GM19099 (cell line): ENCODE measurements around the gene DLGAP4.

Experiments used
- POLR2A ChIP-seq: IDR thresholded peaks from 3 replicates; pipeline ENCODE4 v1.6.1; 2011; ENCODE audit warnings: low read depth; ENCODE audit not compliant: insufficient read length; ENCODE audit errors: extremely low read depth

DLGAP4 gene

DNA sequence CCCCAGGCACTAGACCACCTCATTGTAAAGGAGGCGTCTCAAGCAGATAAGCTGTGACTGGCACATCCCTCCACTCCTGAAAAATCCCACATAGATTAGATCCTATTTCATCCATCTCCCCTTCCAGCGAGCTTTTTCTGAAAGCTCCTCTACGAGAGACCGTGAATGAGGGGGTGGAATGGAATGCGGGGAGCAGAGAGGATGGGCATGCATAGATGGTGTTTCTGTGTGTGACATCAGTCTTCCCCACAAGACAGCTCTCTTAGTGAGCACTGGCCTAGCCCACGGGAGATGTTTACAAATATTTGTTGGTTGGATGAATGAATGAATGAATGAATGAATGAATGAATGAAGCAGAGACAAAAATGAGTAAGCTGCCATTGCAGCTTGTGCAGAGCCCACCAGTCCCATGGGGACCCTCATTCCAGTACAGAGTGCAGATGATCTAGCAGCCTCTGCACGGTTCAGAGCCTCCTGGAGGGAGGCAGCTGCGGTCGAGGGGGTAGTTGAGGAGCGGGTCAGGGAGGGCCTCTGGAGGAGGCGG lies 98.4 kb downstream of the DLGAP4 start:
- TF ChIP-seq POLR2A: no peak

DNA sequence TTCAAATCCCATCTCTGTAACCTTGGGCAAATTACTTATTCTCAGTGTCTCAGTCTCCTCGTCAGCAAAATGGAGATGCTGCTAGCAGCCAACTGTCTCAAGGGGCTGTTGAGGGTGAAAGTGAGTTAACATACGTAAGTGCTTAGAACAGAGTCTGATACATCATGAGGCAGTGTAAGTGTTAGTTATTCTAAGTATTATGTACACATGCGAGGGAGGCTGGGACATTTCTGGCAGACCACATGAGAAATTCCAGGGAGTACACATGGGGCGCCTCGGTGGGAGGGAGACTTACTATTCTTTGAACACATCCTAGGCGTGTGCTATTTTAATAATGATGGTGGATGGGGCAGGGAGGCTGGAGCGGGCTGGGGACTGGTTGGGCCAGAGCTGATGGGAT lies 99.1 kb downstream of the DLGAP4 start:
- TF ChIP-seq POLR2A: no peak

DNA sequence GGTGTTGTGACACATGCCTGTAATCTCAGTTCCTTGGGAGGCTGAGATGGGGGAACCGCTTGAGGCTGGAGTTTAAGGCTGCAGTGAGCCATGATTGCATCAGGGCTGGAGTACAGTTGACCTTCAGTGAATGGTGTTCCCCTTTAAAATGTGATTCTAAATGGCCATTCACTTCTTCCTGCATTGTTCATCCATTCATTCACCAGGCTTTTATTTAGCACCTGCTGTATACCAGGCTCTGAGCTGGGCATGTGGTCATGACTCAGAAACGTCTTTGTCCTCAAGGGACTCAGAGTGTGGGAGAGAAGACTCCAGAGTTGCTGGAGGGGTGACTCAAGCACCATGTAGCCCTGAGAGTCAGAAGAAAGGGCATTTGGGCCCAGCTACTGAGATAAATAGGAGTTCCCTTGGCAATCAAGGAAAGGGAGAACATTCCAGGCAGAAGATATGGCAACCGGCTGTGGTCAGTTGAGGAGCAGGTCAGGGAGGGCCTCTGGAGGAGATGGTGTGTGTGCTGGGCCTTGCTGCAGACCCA lies 101.1 kb downstream of the DLGAP4 start:
- no peak for TF ChIP-seq POLR2A

DNA sequence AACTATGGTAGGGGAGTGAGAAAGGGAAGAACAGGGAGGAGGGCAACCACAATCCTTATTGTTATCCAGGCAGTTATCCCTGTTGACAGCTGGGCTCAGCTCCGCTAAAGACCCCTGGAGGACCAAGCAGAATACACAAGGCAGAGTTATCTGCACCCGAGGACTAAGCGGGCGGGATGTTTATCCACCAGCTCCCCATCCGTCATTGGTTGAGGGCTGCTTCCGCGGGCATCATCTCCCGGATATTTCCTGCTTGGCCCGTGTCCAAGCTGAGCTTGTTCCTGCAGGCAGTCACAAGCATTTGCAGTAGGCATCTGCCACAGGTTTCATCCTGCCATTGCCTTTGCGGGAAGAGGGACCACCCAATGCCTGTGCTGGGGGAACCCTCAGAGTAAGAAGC lies 102.1 kb downstream of the DLGAP4 start:
- TF ChIP-seq POLR2A: no peak

DNA sequence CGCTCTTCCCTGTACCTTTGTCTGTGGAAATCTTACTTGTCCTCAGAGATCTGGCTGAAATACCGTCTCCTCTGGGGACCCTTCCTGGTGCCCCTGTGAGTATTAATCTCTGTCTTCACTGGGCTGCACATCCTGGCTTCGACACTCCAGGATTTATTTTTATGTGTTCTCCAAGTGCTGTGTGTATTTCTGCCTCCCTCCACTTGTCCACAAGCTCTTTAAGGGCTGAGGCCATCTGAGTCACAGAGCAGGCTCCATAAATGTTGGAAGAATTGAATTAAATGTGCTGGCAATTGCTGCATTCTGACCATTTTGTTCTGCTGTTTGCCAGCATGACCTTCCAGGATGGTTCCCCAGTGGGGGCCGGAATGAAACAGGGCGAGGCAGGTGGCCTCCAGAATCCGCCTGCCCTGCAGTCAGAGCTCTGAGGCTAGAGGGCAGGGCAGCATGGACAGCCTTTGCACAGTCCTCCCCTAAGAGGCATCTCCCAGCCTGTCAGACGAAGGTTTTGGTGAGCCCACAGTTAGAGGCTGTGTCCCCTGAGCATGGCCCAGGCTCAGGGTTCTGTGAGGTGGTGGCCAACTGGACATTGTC lies 105.8 kb downstream of the DLGAP4 start:
- no peak for TF ChIP-seq POLR2A

DNA sequence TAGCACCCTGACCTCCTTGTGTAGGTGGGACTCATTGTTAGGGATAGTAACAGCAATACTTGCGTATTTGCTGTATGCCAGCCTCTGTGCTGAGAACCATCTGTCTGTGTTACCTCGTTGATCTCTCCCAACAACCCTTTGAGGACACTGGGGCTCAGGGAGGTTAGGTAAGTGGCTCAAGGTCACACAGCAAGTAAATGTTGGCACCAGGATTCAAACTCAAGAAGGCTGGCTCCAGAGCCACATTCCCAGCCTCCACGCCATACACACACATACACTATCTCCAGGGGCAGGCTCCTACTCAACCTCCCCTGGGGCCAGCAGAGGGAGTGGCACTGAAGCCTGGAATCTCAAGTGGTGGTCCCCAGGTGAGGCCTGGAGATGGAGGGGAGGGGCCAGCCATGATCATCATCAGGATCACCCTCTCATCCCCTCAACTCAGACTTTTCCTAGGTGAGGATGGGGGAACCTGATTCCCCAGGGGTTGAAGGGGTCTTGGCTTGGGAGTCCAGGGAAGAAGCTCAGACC lies 109.4 kb downstream of the DLGAP4 start:
- no peak for TF ChIP-seq POLR2A

DNA sequence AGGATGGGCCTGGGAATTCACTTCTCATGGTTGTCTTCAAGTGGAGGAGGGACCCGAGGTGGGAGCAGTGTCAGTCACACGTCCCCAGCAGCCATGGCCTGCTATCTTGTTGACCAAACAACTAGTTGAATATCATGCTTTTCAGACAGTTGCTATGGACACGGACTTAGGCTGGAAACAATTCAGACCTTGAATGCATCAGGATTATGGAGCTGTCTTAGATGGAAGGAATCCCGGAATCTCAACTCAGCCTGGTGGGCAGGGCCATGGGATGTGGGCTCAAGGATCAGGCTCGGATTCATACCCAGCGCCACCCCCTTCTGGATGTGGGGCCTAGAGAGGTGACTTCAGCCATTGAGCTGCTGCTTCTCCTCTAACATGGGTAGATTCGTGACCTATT lies 112.6 kb downstream of the DLGAP4 start:
- TF ChIP-seq POLR2A: no peak

DNA sequence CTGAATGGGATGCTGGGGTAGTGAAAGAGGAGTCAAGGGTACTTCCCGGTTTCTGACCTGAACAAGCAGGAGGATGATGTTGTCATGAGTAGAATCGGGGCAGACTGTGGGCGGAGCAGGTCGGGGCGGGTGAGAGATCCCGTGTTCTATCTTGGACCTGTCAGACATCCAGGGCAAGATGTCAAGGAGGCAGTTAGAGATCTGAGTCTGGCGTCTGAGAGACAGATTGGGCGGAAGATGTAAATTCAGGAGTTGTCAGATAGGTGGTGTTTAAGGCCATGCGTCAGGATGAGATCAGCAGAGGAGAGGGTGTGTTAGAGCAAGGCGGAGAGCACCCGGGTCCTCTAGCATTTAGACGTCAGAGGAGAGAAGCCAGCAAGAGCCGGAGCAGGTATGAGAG lies 115.5 kb downstream of the DLGAP4 start:
- no peak for TF ChIP-seq POLR2A

DNA sequence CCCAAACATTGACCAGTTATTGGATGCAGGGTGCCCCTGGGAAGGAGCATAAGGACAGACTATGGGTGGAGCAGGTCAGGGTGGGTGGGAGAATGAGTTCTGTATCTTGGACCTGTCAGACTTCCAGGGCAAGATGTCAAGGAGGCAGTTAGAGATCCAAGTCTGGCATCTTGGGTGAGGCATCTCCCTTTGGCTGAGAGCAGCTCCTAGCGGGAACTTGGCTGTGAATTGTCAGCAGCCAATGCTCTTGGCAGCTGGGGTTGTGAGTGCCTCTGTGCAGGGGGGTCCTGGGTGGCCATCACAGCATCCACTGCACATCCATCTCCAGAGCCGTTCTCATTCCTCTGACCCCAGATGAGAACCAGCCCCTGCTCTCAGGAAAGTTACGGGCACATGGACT lies 118.2 kb downstream of the DLGAP4 start:
- no peak for TF ChIP-seq POLR2A

DNA sequence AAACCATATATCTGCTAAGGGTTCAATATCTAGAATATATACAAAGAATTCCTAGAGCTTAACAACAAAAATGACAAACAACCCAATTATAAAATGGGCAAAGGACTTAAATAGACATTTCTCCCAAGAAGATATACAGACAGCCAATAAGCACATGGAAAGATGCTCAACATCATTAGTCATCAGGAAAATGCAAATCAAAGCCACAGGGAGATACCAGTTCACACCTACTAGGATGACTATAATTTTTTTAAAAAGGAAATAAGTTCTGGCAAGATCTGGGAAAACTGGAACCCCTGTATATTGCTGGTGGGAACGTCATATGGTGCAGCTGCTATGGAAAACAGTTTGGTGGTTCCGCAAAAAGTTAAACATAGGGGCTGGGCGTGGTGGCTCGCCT lies 119.0 kb downstream of the DLGAP4 start:
- no peak for TF ChIP-seq POLR2A

DNA sequence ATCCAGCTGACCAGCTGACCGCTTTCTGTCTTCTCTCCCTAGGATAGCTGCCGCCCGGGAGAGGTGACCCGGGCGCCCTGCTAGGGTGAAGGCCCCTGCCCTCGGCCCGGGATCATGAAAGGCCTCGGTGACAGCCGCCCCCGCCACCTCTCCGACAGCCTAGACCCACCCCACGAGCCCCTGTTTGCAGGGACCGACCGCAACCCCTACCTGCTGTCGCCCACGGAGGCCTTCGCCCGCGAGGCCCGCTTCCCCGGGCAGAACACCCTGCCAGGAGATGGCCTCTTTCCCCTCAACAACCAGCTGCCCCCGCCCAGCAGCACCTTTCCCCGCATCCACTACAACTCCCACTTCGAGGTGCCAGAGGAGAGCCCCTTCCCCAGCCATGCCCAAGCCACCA lies 125.5 kb downstream of the DLGAP4 start:
- TF ChIP-seq POLR2A: no peak

DNA sequence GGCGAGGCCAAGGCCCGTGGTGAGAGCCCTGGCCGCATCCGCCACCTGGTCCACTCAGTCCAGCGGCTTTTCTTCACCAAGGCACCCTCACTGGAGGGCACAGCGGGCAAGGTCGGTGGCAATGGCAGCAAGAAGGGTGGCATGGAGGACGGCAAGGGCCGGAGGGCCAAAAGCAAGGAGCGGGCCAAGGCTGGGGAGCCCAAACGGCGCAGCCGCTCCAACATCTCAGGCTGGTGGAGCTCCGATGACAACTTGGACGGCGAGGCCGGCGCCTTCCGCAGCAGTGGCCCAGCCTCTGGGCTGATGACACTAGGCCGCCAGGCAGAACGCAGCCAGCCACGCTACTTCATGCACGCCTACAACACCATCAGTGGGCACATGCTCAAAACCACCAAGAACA lies 126.0 kb downstream of the DLGAP4 start:
- TF ChIP-seq POLR2A: no peak

DNA sequence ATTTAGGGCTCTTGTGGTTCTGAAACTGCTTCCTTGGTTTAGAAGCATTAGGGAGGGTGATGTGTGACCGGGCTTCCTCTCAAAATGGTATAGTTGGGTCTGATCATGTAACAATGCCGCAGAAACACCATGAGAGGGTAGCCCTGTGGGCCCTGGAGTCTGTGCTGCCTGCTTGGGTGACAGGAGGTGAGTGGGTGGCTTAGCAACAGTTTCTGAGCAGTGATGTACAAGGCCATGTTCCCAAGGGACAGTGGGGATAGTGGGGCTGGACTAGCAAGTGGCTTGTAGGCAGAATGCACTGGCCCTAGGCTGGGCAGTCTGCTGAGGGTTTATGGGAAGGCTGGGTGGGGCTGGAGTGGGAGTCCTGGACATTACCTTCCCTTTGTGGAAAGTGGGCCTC lies 128.2 kb downstream of the DLGAP4 start:
- no peak for TF ChIP-seq POLR2A

DNA sequence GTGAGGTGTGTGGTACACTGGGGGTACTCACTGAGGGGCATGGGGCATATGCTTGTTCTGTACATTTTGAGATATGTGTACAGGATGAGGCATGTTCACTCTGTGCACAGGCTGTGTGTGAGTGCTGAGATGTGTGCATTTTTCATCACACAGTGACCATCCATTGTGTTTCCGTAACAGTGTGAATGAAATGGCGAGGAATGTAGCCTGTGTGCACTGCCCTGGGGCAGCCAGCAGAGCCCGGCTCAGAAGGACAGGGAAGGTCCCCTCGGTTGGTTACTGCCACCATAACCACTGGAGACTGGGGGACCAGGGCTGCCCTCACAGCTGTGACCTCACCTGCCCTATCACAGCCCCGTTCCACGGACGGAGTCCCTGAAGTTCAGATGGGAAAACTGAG lies 129.0 kb downstream of the DLGAP4 start:
- no peak for TF ChIP-seq POLR2A

DNA sequence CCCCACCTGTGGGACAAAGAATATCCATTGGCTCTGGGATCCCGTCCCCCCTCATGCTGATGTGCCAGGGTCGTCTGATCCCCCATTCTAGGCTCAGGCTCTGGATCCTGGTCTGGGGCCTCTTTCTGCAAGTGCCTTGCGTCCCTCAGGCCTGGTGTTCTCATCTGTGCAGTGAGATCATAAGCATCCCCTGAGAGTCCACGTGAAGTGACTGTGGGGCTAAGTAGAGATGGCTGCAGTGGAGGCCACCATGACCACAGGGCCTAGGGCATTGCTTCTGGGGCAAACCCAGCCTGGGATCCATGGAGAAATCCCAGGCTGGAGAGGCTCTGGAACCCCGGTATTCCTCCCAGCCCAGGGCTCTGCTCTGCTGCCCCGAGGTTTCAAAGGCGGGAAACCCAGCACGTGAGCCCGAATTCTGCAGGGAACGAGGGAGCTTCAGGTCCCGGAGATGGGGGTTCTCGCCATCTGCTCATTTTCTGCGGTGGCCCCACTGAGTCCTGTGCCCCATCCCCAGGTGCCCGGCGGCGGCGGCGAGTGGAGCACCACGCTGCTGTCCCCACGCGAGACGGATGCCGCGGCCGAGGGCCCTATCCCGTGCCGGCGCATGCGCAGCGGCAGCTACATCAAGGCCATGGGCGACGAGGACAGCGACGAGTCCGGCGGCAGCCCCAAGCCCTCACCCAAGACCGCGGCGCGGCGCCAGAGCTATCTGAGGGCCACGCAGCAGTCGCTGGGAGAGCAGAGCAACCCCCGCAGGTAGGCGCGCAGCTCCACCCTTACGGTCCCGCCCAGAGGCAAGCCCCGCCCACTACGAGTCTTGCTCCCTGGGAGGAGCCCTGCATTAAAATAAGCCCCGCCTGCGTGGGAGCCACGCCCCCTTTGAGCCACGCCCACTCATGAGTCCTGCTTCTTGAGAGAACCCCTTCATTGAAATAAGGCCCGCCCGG lies 129.7 kb downstream of the DLGAP4 start:
- no peak for TF ChIP-seq POLR2A

DNA sequence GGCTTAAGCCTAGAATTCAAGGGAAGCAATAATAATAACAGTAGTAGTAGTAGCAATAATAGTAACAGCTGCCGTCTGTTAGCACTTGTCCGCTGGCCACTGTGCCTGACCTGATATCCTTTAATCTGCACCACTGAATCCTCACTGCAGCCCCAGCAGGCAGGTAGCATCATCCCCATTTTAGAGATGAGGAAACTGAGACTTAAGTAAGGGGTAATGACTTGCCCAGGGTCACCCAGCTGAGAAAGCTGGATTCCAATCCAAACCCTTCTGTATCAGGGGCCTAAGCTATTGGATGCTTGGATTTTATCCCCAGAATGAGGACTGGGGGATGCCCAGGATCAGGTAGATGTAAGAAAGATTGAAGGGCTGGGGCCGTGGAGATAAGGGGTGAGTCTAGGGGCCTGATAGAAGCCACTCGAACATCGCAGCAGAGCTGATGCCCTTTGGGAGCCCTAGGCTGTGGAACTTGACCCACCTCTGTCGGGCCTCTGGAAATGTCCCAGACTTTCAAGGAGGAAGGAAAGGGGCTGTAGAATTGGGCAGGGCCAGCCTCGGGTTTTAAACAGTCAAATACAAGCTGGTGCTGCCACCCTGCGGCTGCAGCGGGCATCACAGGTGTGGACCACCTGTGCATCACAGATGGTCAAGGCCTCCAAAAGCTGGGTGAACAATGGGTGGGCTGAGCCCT lies 133.0 kb downstream of the DLGAP4 start:
- no peak for TF ChIP-seq POLR2A

DNA sequence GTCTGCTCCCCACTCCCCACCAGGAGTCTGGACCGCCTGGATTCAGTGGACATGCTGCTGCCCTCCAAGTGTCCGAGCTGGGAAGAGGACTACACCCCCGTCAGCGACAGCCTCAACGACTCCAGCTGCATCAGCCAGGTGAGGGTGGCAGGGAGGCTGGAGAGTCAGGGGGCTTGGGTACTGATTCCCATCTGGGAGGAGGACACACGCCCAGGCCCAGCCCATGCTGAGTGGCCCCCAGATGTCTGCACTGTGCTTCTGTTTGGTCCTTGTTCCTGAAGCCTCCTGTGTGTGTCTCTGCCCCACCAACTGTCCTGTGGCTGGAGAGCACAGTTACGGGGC lies 133.6 kb downstream of the DLGAP4 start:
- no peak for TF ChIP-seq POLR2A
